ENCODE measurements around the gene ASB11.
"Not testable (repeated sequence)": the region's sequence is repeated elsewhere in the genome, so short reads cannot be mapped to it uniquely, and the experiment has no call there.

Gene ASB11, protein sequence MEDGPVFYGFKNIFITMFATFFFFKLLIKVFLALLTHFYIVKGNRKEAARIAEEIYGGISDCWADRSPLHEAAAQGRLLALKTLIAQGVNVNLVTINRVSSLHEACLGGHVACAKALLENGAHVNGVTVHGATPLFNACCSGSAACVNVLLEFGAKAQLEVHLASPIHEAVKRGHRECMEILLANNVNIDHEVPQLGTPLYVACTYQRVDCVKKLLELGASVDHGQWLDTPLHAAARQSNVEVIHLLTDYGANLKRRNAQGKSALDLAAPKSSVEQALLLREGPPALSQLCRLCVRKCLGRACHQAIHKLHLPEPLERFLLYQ

DNA sequence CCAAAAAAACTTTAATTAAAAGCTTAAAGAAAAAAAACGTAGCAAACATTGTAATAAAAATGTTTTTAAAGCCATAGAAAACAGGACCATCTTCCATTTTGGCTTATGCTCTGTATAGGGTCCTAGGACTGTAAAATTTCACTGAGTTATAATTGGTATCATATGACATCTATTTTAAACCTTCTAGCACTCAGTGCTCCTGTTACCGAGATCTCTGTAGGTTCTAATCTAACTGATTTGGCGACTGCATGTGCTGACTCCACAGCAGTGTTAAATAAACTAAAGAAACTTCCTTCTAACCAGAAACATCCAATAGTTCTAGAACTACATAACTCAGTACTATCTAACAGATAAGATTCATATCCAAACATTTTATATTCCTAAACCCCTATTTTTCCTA is at the start of gene ASB11:
TSS of gene ASB11 (minus strand) at position 132 of the 400 bp plus-strand sequence. CDS start at position 97, 35 bp downstream.
- DNase-seq, result no peak

DNA sequence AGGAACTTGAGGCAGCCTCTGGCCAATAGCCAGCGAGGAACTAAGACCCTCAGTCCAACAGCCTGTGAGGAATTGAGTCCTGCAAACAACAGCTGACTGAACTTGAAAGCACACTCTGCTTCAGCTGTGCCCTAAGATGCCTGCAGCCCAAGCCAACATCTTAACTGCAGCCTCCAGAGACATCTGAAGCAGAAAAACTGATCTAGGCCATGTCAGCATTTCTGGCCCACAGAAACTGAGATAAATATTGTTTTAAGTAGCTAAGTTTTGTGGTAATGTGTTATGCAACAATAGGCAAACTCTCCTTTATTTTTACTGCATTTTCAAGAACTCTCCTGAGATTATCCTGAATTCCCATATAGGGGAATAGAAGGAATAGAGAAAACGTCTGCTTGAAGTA is 44.3 kb upstream of the ASB11 start:
- no peak for DNase-seq

DNA sequence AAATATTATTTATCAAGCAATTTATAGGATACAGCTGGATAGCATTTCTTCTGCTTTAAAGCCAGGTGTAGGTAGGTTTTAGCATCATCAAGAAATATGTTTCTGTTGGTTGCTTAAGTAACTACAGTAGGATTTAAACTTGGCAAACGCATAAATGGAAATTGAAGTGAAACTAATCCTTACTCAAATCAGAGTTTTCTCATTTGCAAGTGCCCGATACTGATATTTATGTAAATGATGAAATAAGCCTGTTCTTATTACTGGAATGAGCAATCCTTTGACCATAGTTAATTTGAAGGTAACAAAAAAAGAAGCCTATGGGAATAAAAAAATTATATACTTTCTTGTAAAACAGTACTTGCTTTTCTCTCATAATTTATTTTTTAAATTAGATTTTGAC is 43.1 kb upstream of the ASB11 start:
- DNase-seq, result no peak

DNA sequence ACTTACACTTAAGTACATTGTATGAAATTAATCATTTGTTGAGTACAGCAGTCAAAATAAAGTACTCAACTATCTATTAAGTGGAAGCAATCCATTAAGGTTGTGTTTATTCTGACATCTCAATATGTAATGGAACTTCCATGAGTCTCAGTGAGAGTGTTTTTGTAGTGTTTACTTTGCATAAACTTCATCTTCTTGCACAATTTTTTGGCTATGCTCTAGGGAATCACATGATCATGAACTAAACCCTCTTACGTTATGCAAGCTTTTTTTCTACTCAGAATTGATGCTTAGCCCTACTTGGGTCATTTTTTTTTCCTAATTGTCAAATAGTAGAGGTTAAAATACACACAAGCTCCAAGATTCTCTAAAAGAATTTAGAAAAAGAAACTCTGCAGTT is 41.0 kb upstream of the ASB11 start:
- DNase-seq, result no peak

DNA sequence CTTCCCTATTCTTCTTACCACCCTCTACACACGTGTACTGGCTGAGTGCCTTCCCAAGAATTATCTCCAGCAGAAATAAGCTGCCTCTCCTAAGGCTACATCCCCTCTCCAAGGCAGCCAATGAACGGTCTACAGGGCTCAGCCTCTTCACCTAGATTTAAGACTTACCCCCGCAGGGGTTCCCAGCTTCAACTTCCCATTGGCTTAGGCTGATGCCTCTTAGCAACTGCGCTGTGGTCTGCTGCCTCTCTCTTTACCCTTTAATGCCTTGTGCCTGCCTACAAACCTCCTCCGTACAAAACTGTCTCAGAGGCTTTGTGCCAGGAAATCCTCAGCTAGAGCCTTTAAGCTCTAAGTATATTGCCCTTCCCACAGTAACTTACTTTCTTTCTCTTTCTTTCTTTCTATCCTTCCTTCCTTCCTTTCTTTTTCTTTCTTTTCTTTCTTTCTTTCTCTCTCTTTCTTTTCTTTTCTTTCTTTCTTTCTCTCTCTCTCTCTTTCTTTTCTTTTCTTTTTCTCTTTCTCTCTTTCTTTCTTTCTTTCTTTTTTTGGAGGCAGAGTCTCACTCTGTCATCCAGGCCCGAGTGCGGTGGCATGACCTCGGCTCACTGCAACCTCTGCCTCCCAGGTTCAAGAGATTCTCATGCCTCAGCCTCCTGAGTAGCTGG is 35.0 kb upstream of the ASB11 start:
- DNase-seq, result no peak

DNA sequence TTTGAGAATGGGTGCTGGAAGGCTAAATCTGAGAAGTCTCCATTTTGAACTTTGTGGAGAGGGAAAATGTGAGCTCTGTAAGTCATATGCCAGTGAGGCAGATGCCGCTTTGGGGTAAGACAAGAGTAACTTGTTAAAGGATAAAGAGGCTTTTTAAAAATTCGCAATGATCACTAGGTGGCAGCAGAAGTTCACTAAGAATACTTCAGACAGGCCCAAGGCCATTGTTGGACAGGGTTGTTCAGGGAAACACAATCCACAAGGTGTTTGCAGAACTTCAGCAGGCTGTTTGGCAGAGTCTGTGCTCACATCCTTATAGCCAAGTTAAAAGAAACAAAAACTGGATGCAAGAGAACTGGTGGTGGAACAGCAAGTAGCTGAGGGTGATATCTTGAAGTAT is 33.6 kb upstream of the ASB11 start:
- DNase-seq, result peak; percentile 27

DNA sequence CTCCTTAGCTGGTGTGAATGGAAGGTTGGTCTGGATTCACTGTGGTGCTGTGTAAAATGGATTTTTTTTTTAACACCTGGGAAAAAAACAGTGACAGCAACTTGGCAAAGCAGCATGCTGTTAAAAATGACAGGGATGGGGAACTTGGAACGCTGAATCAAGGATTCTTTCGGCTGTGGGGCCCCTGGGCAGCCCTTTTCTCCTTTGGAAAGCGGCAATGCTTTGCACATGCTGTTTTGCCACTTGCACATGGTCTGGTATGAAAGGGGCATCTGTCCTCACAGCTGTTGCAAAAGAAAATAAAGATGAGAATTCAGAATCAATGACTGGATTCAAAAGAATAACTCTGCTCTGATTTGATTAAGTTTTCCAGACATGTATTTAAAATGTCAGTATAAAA is 30.5 kb upstream of the ASB11 start:
- DNase-seq, result no peak

DNA sequence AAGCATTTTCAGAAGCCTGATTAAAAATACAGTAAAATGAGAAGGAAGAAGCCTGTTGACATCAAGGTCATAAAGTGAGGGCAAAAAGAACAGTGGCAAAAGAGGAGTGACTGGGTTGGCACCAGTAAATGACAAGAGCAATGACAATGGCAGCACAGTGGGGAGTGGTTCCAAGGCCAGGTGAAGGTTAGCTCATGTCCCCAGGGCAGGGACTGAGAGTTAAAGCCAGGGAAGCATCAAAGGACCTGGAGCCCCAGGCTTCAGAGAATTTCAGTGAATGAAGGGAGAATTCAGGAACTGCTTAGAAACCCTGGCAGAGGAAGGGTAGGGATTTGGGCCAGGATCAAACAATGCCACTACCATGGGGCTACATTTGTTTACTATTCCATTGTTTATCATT is 28.7 kb upstream of the ASB11 start:
- DNase-seq, result no peak

DNA sequence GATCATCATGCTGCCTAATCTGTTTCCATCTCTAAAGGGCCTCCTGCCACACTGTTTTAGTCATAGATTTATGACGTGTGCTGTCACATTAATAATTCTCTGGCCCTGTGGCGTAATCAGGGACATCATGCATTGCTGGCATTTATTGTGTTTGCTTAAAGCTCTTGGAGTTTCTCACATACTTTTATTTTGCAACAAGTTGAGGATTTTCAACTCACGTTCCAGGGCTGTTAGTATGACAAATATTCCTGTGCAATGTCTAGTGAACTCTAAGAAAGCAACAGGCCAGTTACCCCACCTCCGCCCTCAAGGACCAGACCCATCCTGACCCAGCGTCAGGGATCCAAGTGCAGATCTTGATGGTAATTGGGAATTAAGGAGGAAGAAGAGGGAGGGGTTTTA is 27.6 kb upstream of the ASB11 start:
- DNase-seq, result no peak

DNA sequence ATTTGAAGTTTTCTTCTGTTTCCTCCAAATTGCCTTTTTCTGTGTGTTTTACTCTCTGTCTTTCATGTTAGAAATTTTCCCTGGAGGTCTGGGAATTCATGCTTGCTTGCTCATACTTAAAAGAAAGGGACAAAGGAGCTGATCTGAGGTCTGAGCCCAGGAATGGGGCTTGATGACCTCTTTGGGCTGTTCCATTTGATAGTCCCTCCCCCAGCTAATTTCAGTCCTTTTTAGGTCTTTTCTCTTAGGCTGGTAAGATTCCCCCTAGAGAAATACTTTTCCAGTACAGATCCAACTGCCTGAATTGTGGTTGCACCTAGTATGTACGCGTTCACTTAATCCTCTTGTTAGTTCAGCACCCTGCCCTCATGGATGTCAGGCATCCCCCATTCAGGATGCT is 25.4 kb upstream of the ASB11 start:
- DNase-seq, result no peak

DNA sequence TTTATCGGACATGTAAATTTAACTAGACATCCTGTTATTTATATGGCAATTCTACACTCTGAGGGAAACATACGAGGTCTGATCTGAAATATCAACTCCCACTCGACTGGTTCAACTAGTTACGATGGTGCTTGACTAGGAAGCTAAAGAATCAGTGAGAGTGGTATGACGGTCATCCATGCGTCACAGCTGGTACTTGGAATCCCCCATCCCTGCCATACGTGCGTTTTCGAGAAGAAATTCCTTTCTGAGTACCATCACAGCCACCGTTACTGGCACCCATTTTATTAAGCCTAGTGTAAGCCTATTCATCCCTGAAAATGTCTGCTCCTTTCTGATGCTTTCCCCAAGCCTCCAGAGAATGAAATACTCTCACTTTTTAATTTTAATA is 20.6 kb upstream of the ASB11 start:
- DNase-seq, result peak; percentile 68

DNA sequence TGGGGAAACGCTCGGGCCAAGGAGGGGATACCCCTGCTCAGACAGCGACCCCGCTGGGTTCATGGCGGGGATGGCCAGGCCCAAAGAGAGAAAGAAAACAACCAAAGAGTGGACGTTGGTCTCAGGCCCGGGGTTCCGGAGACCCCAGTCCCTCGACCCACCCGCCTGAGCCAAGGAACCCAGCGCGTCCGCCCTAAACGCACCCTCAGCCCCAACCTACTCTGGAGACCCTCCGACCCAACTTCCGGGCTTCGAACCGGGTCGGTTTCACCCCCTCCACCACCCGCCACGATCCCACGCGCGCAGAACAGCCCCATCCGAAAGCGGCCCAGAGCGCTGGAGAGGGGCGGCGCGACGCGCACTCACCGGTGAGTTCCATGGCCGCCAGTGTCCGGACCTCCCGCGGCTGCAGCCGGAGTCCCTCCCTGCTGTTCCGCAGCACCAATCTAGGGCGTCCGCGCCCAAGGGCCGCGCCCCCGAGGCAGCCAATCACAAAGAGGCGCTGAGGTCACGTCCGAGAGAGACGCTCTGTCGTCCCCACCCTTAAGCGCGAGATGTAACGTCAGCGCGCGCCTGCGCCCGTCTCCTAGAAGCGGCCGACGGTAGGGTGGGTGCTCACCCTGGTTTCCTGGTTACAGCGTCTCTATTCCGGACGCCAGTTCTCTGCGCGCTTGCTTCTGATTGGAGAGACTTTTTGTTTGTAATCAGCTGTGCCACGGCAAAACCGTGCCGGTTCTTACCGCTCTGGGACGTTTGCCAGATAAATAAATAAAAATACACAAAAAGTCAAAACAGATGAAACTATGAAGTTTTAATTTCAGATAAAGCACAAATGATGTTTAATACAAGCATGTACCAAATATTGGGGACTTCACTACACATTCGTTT is 19.9 kb upstream of the ASB11 start, which contains the start of gene PIGA:
TSS of gene PIGA (minus strand) at position 389 of the 888 bp plus-strand sequence. CDS start 3,593 bp downstream, outside the sequence.
- DNase-seq, result peak; percentile 90

DNA sequence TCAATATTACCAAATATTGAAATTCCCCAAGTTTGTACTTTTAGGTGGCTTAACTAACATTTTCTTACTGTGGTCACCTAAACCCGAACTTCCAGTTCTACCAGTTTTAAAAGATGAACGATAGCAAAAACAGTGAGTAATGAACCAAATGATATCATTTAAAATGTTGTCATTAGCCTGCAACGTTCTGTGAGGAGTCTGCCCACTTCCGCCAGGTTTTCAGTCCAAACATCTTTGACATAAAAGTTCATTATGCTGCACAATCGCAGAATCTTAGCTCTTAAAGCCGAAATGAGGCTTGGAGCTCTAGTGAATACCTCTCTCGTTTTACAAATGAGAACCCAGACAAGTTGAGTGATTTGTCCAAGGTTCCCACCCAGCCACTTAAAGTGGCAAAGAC is 19.1 kb upstream of the ASB11 start:
- DNase-seq, result no peak

DNA sequence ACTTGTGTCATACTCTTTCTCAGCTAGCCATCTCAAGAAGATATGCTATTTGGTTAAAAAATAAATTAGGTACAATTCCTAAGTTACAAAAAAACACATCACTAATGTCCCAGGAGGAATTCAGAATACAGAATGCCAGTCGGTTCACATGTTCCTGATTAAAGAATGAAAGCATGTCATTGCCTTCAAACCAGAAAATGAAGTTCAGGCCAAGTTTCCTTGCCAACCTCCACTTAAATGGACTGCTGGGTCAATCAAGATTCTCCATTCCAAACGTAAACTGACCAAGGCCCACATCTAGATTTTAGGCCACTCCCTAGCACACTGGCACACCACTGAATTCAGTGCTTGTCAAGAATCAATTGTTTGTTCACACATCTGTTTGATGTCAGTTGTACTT is 13.4 kb upstream of the ASB11 start:
- DNase-seq, result no peak

DNA sequence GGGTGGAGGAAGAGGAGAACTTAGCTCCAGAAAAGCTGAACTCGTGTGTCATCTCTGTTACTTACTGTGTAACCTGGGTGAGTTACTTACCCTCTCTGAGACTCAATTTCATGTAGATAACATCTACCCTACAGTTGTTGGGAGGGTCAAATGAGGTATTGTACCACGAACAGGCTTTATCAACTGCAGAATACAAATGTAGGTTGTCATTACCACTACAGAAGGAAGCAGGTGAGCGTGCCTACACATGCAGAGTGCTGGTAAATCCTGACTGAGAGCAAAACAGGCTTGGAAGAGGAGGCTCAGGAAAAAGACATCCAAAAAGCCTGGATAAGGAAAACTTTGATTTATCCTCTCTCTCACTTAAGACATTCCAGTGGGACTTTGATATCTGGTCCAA is 12.7 kb upstream of the ASB11 start:
- no peak for DNase-seq

DNA sequence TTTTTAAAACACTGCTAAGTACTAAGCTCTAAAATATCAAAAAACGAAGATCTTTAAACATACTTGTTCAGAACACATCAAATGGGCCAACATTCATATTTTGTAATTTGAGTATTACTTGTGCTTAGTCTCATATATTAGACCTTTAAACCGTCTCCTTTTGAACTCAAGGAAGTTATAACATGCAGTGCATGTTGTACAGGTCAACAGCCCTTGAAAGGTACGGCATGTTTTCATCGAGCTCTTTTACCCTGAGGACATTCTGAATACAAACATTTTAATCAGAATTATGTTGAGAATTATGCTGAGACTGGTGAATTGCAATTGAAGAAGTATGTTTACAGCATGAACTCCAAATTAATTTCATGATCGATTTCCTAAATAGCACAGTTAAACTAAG is 7.0 kb upstream of the ASB11 start:
- DNase-seq, result no peak

DNA sequence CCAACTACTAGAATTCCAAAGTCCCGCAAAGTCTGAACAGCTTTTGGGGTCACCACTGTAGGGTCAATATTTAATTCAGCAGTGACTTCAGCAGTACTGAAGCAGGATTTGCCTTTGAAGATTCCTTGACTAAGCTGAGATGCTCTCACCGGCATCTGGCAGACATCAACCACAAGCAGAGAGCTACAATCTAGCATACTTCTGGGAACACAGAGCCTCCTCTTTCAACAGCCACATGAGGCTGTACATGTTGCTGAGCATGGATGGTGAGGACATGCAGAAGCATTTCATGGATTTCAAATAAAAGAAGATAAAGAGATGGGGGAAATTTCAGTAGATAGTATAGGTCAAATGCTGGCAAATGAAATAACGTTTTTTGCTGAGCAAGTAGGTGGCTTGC is 6.6 kb upstream of the ASB11 start:
- no peak for DNase-seq

DNA sequence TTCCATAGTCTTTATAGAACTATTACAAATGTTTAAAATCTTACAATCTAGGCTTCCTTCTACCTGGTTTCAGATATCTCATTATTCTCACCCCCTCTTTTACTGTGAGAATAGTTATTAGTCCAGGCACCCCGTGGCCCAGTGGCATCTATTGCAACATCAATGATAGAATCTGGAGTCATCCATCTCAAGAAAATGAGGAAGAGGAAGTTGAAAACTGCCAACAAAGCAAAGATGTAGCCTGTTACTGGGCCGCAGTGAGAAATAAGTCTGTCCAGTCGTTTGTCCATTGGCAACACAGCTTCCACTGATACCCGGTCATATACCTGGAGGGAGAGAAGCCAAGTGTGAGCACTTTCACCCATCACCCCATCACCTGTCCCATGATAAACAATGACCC is 6.0 kb upstream of the ASB11 start:
- DNase-seq, result no peak

DNA sequence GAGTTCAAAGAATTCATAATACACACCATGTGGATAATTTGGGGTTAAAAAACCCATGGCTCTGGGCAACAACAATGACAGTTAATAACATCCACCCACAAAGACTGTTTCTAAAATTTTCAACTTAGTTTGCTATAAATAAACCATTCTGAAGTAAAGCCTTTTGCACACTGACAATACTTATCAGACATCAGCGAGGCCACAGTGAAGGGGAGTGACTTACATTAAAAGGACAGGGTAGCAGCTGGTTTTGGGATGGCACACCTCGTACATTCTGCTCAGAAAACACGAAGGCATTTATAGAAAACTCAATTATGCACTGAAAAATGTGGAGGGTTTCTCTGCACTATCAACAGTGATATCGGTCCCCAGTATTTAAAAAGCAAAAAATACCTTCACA is 4.9 kb upstream of the ASB11 start:
- no peak for DNase-seq

DNA sequence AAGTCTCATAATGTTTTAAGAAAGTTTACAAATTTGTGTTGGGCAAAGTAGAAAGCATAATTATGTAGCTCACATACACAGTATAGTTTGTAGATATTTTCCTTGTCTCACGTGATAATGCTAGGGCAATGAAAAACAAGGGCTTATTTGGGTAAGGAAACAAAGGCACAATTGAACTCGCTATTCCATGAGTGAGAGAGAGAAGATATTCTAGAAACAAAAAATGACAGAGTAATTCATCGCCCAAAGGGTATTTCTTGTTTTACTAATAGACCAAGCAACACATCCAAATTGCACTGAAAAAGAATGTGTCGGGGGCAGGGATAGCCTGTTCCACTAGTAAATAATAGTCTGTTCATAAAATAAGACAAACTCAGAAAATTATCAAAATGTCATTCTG is 3.6 kb upstream of the ASB11 start:
- no peak for DNase-seq

DNA sequence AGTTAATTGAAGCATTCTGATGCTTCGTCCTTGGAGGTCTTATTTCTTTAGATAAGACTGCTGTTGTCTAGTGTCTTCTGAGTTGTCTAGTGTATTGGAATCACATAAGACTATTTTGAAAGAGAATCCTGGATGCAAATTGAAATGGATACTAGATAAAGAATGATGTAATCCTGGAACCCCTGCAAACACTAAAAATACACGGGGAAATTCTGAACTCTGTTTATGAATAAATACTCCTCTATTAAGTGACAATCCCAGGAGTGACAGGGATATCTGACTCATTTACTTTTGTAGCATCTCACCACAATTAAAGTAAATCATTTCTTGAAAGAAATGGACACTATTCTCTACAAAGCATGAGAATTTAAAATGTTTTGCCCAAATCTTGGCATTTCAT is 968 bp downstream of the ASB11 start:
- DNase-seq, result no peak

DNA sequence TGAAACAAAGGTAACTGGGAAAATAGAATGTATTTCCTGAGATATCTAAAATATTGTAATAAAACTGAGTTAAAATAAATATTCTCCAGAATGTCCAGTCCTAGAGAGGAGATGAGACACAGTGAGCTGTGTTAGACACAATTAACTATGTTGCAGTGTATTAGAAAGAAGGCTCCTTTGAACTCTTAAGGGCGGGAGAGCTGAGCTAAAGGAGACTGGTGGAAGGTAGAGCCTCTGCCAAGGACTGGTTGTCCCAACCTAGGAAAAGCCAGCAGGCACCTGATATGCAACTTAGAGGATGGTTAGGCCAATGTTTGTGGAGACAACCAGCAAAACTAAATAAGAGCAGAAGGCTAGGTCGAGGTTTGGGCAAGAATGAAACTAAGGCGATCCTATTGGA is 4.3 kb downstream of the ASB11 start:
- no peak for DNase-seq

DNA sequence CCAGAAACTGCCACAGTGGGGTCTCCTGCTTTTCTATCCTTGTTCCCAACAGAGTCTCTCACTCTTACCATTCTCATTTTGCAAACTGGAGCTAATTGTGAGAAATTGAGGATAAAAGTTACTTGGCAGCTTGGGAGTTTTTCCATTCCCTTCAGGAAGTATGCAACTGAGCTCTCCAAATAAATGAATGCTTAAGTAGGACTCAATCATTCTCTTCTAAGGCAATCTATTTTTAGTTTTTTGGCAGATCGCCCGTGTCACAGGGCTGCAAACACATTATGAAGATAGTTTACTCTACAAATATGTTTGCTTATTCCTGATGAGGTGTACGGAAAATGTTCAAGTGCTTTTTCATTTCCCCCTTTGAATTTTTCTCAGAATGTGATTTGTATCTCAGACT is 5.3 kb downstream of the ASB11 start:
- peak; percentile 71 for DNase-seq

DNA sequence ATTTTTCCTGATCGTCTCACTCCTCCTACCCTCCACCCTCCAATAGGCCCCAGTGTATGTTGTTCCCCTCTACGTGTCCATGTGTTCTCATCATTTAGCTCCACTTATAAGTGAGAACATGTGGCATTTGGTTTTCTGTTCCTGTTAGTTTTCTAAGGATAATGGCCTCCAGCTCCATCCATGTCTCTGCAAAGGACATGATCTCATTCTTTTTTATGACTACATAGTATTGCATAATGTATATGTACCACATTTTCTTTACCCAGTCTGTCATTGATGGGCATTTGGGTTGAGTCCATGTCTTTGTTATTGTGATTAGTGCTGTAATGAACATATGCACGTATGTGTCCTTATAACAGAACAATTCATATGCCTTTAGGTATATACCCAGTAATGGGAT is 9.5 kb downstream of the ASB11 start:
- not testable (repeated sequence) for DNase-seq

Data from NCI-H748 treated with DMSO at 0.1 percent for 48 hours (cell line).